C4-2B (cell line): Measurements from ENCODE around the gene CHRNA10.

Experiments
- CTCF ChIP-seq: fragments of 450-650 bp; conservative IDR thresholded peaks from 2 replicates; pipeline ENCODE4 v1.5.1; 2017; ENCODE audit warnings: mild to moderate bottlenecking
- ZFX ChIP-seq: fragments of 450-650 bp; IDR thresholded peaks from 2 replicates; pipeline ENCODE4 v1.6.1; 2017

DNA sequence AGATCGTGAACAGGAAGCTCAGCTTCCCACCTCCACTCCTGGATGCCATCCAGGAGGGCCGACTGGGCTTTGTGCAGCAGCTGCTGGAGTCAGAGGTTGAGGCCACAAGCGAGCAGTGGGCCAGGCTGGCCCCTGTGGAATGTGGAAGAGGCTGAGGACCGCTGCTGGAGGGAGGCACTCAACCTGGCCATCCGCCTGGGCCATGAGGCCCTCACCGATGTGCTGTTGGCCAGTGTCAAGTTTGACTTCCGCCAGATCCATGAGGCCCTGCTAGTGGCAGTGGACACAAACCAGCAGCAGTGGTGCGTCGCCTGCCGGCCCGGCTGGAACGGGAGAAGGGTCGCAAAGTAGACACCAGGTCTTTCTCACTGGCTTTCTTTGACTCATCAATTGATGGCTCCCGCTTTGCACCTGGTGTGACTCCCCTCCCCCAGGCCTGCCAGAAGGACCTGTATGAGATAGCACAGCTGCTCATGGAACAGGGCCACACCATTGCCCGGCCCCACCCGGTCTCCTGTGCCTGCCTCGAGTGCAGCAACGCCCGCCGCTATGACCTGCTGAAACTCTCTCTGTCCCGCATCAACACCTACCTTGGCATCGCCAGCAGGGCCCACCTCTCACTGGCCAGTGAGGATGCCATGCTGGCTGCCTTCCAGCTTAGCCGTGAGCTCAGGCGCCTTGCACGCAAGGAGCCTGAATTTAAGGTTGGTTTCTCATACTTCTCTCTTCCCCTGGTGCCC, 54.3 kb downstream of the CHRNA10 start:
- no peak for TF ChIP-seq CTCF
- no peak; the same call in 1 of the 2 replicates for TF ChIP-seq ZFX
